SHP77 (cell line): ENCODE results near the gene CASP5.
A peak's percentile ranks its signal among the peaks of the same experiment; 100 is the strongest.
"Not testable (repeated sequence)": the region's sequence is repeated elsewhere in the genome, so short reads cannot be mapped to it uniquely, and the experiment has no call there.

Experiments
- DNase-seq, 2 experiments: peaks; one replicate each; lab custom pipeline; 2025; lab: John Stamatoyannopoulos, UW

Gene CASP5

GRCh38 chr11:105033781-105034180 lies 10.8 kb upstream of the CASP5 start:
- no peak for DNase-seq

- no peak for DNase-seq
These were observed 10.4 kb upstream of the CASP5 start for GRCh38 chr11:105033343-105033742.

- DNase-seq: no peak
These were observed 9.5 kb upstream of the CASP5 start for GRCh38 chr11:105032495-105032894.

GRCh38 chr11:105027678-105028077 lies 4.7 kb upstream of the CASP5 start:
- DNase-seq: no peak

GRCh38 chr11:105024394-105024793 lies 1.4 kb upstream of the CASP5 start:
- no peak for DNase-seq

GRCh38 chr11:105022527-105022926 lies 441 bp downstream of the CASP5 start:
- no peak for DNase-seq

GRCh38 chr11:105007463-105007862 lies 15.5 kb downstream of the CASP5 start:
- no peak for DNase-seq

- DNase-seq: no peak
These were observed 17.5 kb downstream of the CASP5 start for GRCh38 chr11:105005451-105005845.

GRCh38 chr11:105004021-105004420 lies 18.9 kb downstream of the CASP5 start:
- DNase-seq: no peak

- DNase-seq: no peak
These were observed 19.8 kb downstream of the CASP5 start for GRCh38 chr11:105003151-105003550.

GRCh38 chr11:105000797-105001196 lies 22.2 kb downstream of the CASP5 start:
- no peak for DNase-seq

GRCh38 chr11:105000167-105000566 lies 22.8 kb downstream of the CASP5 start:
- DNase-seq: no peak

- DNase-seq: no peak
These were observed 23.2 kb downstream of the CASP5 start for GRCh38 chr11:104999721-105000120.

- DNase-seq: no peak
These were observed 25.7 kb downstream of the CASP5 start for GRCh38 chr11:104997288-104997687.

GRCh38 chr11:104995001-104995408 lies 28.0 kb downstream of the CASP5 start:
- DNase-seq: peak; percentile 88

- no peak for DNase-seq
These were observed 30.2 kb downstream of the CASP5 start for GRCh38 chr11:104992781-104993180.

- DNase-seq: no peak
These were observed 31.0 kb downstream of the CASP5 start for GRCh38 chr11:104991994-104992393.

- DNase-seq: no peak
These were observed 38.2 kb downstream of the CASP5 start for GRCh38 chr11:104984808-104985207.

GRCh38 chr11:104979839-104980238 lies 43.1 kb downstream of the CASP5 start:
- DNase-seq: no peak

- DNase-seq: no peak
These were observed 49.4 kb downstream of the CASP5 start for GRCh38 chr11:104973616-104974015.

GRCh38 chr11:104972924-104973323 lies 50.0 kb downstream of the CASP5 start:
- not testable (repeated sequence) for DNase-seq

GRCh38 chr11:104970756-104971155 lies 52.2 kb downstream of the CASP5 start:
- no peak for DNase-seq

GRCh38 chr11:104968856-104969776 lies 53.9 kb downstream of the CASP5 start:
- DNase-seq: peak; percentile 52 to 72

GRCh38 chr11:104968355-104968855 lies 54.6 kb downstream of the CASP5 start, which contains the start of gene CASP4:
TSS of gene CASP4 (minus strand) at chr11:104968574. CDS start at chr11:104968525, 49 bp downstream.
- peak in 1 of 2 experiments; percentile 29 for DNase-seq
